Gastroesophageal sphincter (tissue), 3 donors: ENCODE data around the gene PTPRS.

Source experiments
- EP300 ChIP-seq: sonication (generic); formaldehyde crosslinking; IDR thresholded peaks from one replicate; pipeline ENCODE4 v1.6.1; 2017; ENCODE audit warnings: antibody characterized with exemption, mild to moderate bottlenecking
- POLR2A ChIP-seq, 2 donors: fragments of 450-650 bp; IDR thresholded peaks; one replicate each; pipeline ENCODE4 v1.6.1; 2017; ENCODE audit warnings: antibody characterized with exemption in 2 of 2, mild to moderate bottlenecking in 2 of 2, moderate library complexity in 1 of 2
- POLR2AphosphoS5 ChIP-seq: sonication (generic); formaldehyde crosslinking; IDR thresholded peaks from one replicate; pipeline ENCODE4 v1.6.1; 2017; ENCODE audit warnings: antibody characterized with exemption
- TF ChIP-seq, protein P1 (sequence below), 4 experiments: fragments of 200-600 bp in 2 of 4; fragments of 450-650 bp in 2 of 4; sonication (generic) in 1 of 4; IDR thresholded peaks; one replicate each; pipeline ENCODE4 v1.5.1; 2017 to 2019; ENCODE audit warnings: antibody characterized with exemption in 4 of 4, mild to moderate bottlenecking in 2 of 4, moderate library complexity in 2 of 4

- TF ChIP-seq, protein P1, sequence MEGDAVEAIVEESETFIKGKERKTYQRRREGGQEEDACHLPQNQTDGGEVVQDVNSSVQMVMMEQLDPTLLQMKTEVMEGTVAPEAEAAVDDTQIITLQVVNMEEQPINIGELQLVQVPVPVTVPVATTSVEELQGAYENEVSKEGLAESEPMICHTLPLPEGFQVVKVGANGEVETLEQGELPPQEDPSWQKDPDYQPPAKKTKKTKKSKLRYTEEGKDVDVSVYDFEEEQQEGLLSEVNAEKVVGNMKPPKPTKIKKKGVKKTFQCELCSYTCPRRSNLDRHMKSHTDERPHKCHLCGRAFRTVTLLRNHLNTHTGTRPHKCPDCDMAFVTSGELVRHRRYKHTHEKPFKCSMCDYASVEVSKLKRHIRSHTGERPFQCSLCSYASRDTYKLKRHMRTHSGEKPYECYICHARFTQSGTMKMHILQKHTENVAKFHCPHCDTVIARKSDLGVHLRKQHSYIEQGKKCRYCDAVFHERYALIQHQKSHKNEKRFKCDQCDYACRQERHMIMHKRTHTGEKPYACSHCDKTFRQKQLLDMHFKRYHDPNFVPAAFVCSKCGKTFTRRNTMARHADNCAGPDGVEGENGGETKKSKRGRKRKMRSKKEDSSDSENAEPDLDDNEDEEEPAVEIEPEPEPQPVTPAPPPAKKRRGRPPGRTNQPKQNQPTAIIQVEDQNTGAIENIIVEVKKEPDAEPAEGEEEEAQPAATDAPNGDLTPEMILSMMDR (IDR thresholded peaks at IDR 0.05), result no peak
- TF ChIP-seq POLR2AphosphoS5 (no peak), EP300 (no peak), POLR2A (IDR thresholded peaks at IDR 0.05) (no peak)
Measured at GRCh38 chr19:5357584-5357983, 17.0 kb upstream of the PTPRS start.
